ENCODE results near the gene ALLC.
"Not testable (repeated sequence)": the region's sequence is repeated elsewhere in the genome, so short reads cannot be mapped to it uniquely, and the experiment has no call there.

ALLC gene

DNA sequence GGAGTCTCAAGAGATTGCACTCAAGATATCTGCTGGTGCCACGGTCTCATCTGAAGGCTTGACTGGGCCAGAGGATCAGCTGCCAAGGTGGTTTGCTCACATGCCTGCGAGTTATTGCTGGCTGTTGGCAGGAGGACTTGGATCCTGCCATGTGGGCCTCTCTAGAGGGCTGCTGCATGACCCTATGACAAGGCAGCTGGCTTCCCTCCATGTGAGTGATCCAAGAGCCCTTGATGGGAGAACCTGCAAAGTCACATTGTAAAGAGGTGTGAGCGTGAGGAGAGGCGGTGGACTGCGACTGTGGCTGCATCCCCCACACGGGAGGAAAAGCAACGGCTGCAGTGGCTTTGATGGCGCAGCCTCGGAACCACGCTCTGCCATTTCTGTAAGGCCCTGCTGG, 4.0 kb upstream of the ALLC start:
- Histone ChIP-seq H3K9ac (ENCODE audit: low read length in 5 of 5) (no peak overlapping the region), H3K9me3 (ENCODE audit: control insufficient read depth in 5 of 5, low read length in 5 of 5) (peaks cover 0 to 5% (median 3%) of the 10 kb centered on the region in 5 donors), H3K36me3 (ENCODE audit: control insufficient read depth in 5 of 5, insufficient read depth in 5 of 5, low read length in 5 of 5) (no peaks in the 10 kb centered on the region), H3K27ac (ENCODE audit: low read depth, low read length) (no peak overlapping the region), H3K4me3 (ENCODE audit: low read depth in 1 of 5, low read length in 5 of 5) (no peak overlapping the region), H3K4me1 (ENCODE audit: control insufficient read depth in 5 of 5, insufficient read depth in 5 of 5, low read length in 5 of 5) (peaks cover 3 to 24% (median 15%) of the 10 kb centered on the region in 5 donors), H3K27me3 (ENCODE audit: control insufficient read depth in 5 of 5, insufficient read depth in 4 of 5, low read length in 5 of 5) (peaks cover 0 to 23% (median 5%) of the 10 kb centered on the region in 5 donors)

DNA sequence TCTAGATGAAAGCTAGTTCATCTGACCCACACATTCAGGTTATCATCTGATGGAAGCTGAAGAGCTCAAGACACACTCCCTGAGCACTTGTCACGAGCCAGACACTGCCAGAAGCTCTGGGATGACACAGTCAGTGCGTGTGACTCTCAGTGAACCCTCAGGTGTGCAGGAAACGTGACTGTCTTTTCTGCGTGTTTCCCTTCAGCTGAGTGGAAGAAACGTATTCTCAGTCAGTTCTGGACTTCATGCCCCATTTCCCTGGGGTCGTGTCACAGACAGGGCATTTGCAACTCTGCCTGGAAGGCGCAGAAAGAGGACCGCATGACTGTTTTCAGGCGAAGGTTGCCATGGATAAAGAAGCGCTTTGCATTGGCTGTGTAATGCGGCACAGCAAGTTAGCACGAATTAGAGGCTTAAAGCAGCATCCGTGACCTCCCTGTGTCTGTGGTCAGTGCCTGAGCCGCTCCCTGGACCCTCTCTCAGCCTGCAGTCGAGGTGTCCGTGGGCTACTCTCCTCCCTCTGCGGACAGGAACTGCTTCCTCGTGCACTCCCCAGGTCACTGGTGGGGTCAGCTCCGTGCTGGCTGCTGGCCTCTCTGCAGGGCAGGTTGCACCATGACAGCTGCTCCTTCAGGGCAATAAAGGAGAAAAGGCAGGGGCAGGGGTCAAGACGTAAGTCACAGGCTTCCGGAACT, 3.3 kb upstream of the ALLC start:
- H3K9ac ChIP-seq (ENCODE audit: low read length in 5 of 5) = no peak overlapping the region
- H3K4me1 ChIP-seq (ENCODE audit: control insufficient read depth in 5 of 5, insufficient read depth in 5 of 5, low read length in 5 of 5) = peaks cover 3 to 31% (median 21%) of the 10 kb centered on the region in 5 donors
- H3K9me3 ChIP-seq (ENCODE audit: control insufficient read depth in 5 of 5, low read length in 5 of 5) = peaks cover 0 to 5% (median 3%) of the 10 kb centered on the region in 5 donors

DNA sequence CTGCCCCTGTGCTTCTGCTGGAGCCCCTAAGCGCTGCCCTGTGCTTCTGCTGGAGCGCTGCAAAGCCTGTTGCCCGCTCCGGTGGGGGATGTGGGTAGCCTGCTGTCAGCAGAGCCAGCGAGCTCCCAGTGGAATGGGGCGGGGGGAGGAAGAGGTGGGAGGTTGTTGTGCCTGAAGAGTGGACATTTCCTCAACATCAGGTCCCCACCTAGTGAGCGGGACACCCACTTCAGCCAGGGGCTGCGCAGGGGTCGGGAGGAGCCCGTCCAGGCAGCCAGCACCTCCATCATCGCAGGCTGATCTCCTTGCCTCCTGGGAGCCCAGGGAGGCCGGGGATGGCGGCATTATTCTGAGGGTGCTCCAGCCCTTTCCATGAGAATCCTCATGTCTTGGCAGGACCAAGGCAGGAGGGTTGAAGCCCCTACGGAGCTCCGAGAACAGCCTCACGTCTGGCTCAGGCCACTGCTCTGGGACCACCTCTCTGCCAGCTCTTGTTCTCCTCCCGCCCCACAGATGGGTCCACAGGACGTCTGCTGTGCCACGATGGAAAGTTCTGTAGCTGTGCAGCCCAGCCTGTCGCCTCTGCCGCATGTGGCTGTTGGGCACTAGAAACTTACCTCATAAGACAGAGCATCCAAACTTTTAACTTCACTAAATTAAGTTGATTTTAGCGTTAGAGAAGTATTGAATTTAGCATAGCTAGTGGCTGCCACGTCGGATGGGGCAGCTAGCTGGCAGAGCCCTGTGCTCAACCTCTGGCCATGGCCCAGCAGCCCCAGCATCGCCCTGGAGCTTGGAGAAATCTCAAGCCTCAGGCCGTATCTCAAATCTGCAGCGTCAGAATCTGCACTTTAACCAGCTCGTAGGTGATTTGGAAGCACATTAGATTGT, 1.9 kb upstream of the ALLC start:
- Histone ChIP-seq H3K36me3 (ENCODE audit: control insufficient read depth in 5 of 5, insufficient read depth in 5 of 5, low read length in 5 of 5) (no peaks in the 10 kb centered on the region), H3K27me3 (ENCODE audit: control insufficient read depth in 5 of 5, insufficient read depth in 4 of 5, low read length in 5 of 5) (peaks cover 0 to 10% (median 5%) of the 10 kb centered on the region in 5 donors), H3K4me1 (ENCODE audit: control insufficient read depth in 5 of 5, insufficient read depth in 5 of 5, low read length in 5 of 5) (peaks cover 1 to 32% (median 22%) of the 10 kb centered on the region in 5 donors), H3K9me3 (ENCODE audit: control insufficient read depth in 5 of 5, low read length in 5 of 5) (peaks cover 0 to 5% (median 3%) of the 10 kb centered on the region in 5 donors), H3K27ac (ENCODE audit: low read depth, low read length) (no peak overlapping the region), H3K4me3 (ENCODE audit: low read depth in 1 of 5, low read length in 5 of 5) (no peak overlapping the region), H3K9ac (ENCODE audit: low read length in 5 of 5) (no peak overlapping the region)

More for the DNA sequence above, 3.3 kb upstream of the ALLC start:
- no peaks in the 10 kb centered on the region for H3K36me3 ChIP-seq (ENCODE audit: control insufficient read depth in 5 of 5, insufficient read depth in 5 of 5, low read length in 5 of 5)
- H3K4me3 ChIP-seq (ENCODE audit: low read depth in 1 of 5, low read length in 5 of 5) = no peak overlapping the region
- peaks cover 0 to 19% (median 5%) of the 10 kb centered on the region in 5 donors for H3K27me3 ChIP-seq (ENCODE audit: control insufficient read depth in 5 of 5, insufficient read depth in 4 of 5, low read length in 5 of 5)
- H3K27ac ChIP-seq (ENCODE audit: low read depth, low read length) = no peak overlapping the region

GRCh38 chr2:3656762-3657721, 958 bp upstream of the ALLC start:
- H3K27me3 ChIP-seq (ENCODE audit: control insufficient read depth in 5 of 5, insufficient read depth in 4 of 5, low read length in 5 of 5) = peaks cover 0 to 8% (median 5%) of the 10 kb centered on the region in 5 donors
- H3K4me1 ChIP-seq (ENCODE audit: control insufficient read depth in 5 of 5, insufficient read depth in 5 of 5, low read length in 5 of 5) = peaks cover 1 to 25% (median 15%) of the 10 kb centered on the region in 5 donors
- H3K4me3 ChIP-seq (ENCODE audit: low read depth in 1 of 5, low read length in 5 of 5) = no peak overlapping the region
- H3K36me3 ChIP-seq (ENCODE audit: control insufficient read depth in 5 of 5, insufficient read depth in 5 of 5, low read length in 5 of 5) = no peaks in the 10 kb centered on the region
- H3K9me3 ChIP-seq (ENCODE audit: control insufficient read depth in 5 of 5, low read length in 5 of 5) = peaks cover 0 to 5% (median 3%) of the 10 kb centered on the region in 5 donors
- no peak overlapping the region for H3K9ac ChIP-seq (ENCODE audit: low read length in 5 of 5)
- no peak overlapping the region for H3K27ac ChIP-seq (ENCODE audit: low read depth, low read length)

GRCh38 chr2:3659447-3660432, 1.7 kb downstream of the ALLC start:
- H3K9ac ChIP-seq (ENCODE audit: low read length in 5 of 5) = peak overlapping the region in 1 of 5 donors; percentile 16
- H3K36me3 ChIP-seq (ENCODE audit: control insufficient read depth in 5 of 5, insufficient read depth in 5 of 5, low read length in 5 of 5) = no peaks in the 10 kb centered on the region
- no peaks in the 10 kb centered on the region for H3K9me3 ChIP-seq (ENCODE audit: control insufficient read depth in 5 of 5, low read length in 5 of 5)
- peaks cover 0 to 6% (median 5%) of the 10 kb centered on the region in 5 donors for H3K27me3 ChIP-seq (ENCODE audit: control insufficient read depth in 5 of 5, insufficient read depth in 4 of 5, low read length in 5 of 5)
- H3K27ac ChIP-seq (ENCODE audit: low read depth, low read length) = no peak overlapping the region
- peaks cover 0 to 18% (median 12%) of the 10 kb centered on the region in 5 donors for H3K4me1 ChIP-seq (ENCODE audit: control insufficient read depth in 5 of 5, insufficient read depth in 5 of 5, low read length in 5 of 5)
- peak overlapping the region in 2 of 5 donors; percentile 13 to 29 for H3K4me3 ChIP-seq (ENCODE audit: low read depth in 1 of 5, low read length in 5 of 5)

- H3K36me3 ChIP-seq (ENCODE audit: control insufficient read depth in 5 of 5, insufficient read depth in 5 of 5, low read length in 5 of 5); H3K9me3 ChIP-seq (ENCODE audit: control insufficient read depth in 5 of 5, low read length in 5 of 5); H3K4me3 ChIP-seq (ENCODE audit: low read depth in 1 of 5, low read length in 5 of 5); H3K27ac ChIP-seq (ENCODE audit: low read depth, low read length); H3K9ac ChIP-seq (ENCODE audit: low read length in 5 of 5); H3K27me3 ChIP-seq (ENCODE audit: control insufficient read depth in 5 of 5, insufficient read depth in 4 of 5, low read length in 5 of 5): not testable (repeated sequence)
- peaks cover 0 to 14% (median 12%) of the 10 kb centered on the region in 5 donors for H3K4me1 ChIP-seq (ENCODE audit: control insufficient read depth in 5 of 5, insufficient read depth in 5 of 5, low read length in 5 of 5)
Measured at GRCh38 chr2:3660640-3661039, 2.6 kb downstream of the ALLC start.

- Histone ChIP-seq H3K9me3 (ENCODE audit: control insufficient read depth in 5 of 5, low read length in 5 of 5) (no peaks in the 10 kb centered on the region), H3K27ac (ENCODE audit: low read depth, low read length) (no peak overlapping the region), H3K9ac (ENCODE audit: low read length in 5 of 5) (no peak overlapping the region), H3K36me3 (ENCODE audit: control insufficient read depth in 5 of 5, insufficient read depth in 5 of 5, low read length in 5 of 5) (no peaks in the 10 kb centered on the region), H3K4me1 (ENCODE audit: control insufficient read depth in 5 of 5, insufficient read depth in 5 of 5, low read length in 5 of 5) (peaks cover 0 to 14% (median 12%) of the 10 kb centered on the region in 5 donors), H3K27me3 (ENCODE audit: control insufficient read depth in 5 of 5, insufficient read depth in 4 of 5, low read length in 5 of 5) (peaks cover 0 to 5% (median 0%) of the 10 kb centered on the region in 5 donors), H3K4me3 (ENCODE audit: low read depth in 1 of 5, low read length in 5 of 5) (no peak overlapping the region)
Measured at GRCh38 chr2:3661149-3661660, 3.2 kb downstream of the ALLC start.

DNA sequence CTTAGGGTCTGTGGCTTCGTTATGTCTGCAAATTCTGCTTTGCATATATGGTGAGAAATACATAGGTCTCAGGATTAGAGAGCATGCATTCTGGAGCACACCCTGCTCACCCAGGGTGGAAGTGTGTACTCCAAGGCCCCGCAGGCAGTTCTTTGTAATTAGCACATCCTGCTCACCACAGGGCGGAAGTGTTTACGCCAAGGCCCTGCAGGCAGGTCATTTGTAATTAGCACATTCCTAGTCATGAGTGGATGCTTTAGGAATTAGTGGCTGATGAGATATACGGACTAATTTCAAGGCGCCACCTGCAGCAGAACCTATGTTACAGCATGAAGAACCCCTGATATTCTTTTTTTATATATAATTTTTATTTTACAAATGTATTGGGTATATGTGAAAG, 4.2 kb downstream of the ALLC start:
- no peaks in the 10 kb centered on the region for H3K9me3 ChIP-seq (ENCODE audit: control insufficient read depth in 5 of 5, low read length in 5 of 5)
- no peak overlapping the region for H3K27ac ChIP-seq (ENCODE audit: low read depth, low read length)
- no peaks in the 10 kb centered on the region for H3K36me3 ChIP-seq (ENCODE audit: control insufficient read depth in 5 of 5, insufficient read depth in 5 of 5, low read length in 5 of 5)
- no peak overlapping the region for H3K9ac ChIP-seq (ENCODE audit: low read length in 5 of 5)
- peaks cover 0 to 12% (median 5%) of the 10 kb centered on the region in 5 donors for H3K27me3 ChIP-seq (ENCODE audit: control insufficient read depth in 5 of 5, insufficient read depth in 4 of 5, low read length in 5 of 5)
- peaks cover 0 to 14% (median 12%) of the 10 kb centered on the region in 5 donors for H3K4me1 ChIP-seq (ENCODE audit: control insufficient read depth in 5 of 5, insufficient read depth in 5 of 5, low read length in 5 of 5)
- no peak overlapping the region for H3K4me3 ChIP-seq (ENCODE audit: low read depth in 1 of 5, low read length in 5 of 5)
